Thymus (tissue), 14 donors: ENCODE measurements around the gene ADORA2A. TPM values are rescaled to one million over a fixed set of nuclear protein-coding genes. Genes with fewer than 3 reads are reported as not detected.
A peak's percentile ranks its signal among the peaks of the same experiment; 100 is the strongest.

Source experiments
- DNase-seq, 9 donors: peaks; one replicate each; pipeline ENCODE4 v3.0.0-alpha.2; 2013; ENCODE audit warnings: low spot score in 9 of 9, low read depth in 6 of 9, missing footprints in 1 of 9
- H3K27ac ChIP-seq, 2 donors: one replicate each; pipeline ENCODE4 v1.5.1; 2013; ENCODE audit warnings: control low read depth in 1 of 2, low read depth in 1 of 2, low read length in 1 of 2, mild to moderate bottlenecking in 1 of 2, moderate library complexity in 1 of 2
- H3K27me3 ChIP-seq, 2 donors: one replicate each; pipeline ENCODE4 v1.5.1; 2013; ENCODE audit warnings: low read length in 1 of 2; ENCODE audit not compliant: control insufficient read depth in 2 of 2, insufficient read depth in 1 of 2
- H3K36me3 ChIP-seq, 2 donors: one replicate each; pipeline ENCODE4 v1.5.1; 2013; ENCODE audit warnings: low read length in 1 of 2, mild to moderate bottlenecking in 1 of 2, moderate library complexity in 1 of 2; ENCODE audit not compliant: control insufficient read depth in 2 of 2, insufficient read depth in 2 of 2
- H3K4me1 ChIP-seq, 2 donors: one replicate each; pipeline ENCODE4 v1.5.1; 2013; ENCODE audit warnings: low read length in 2 of 2; ENCODE audit not compliant: control insufficient read depth in 2 of 2, insufficient read depth in 2 of 2
- H3K4me3 ChIP-seq, 2 donors: one replicate each; pipeline ENCODE4 v1.5.1; 2013; ENCODE audit warnings: low read length in 2 of 2, control low read depth in 1 of 2, mild to moderate bottlenecking in 1 of 2
- H3K9me3 ChIP-seq, 2 donors: one replicate each; pipeline ENCODE4 v1.5.1; 2013; ENCODE audit warnings: low read length in 1 of 2, mild to moderate bottlenecking in 1 of 2; ENCODE audit not compliant: control insufficient read depth in 2 of 2, insufficient read depth in 1 of 2
- WGBS: extraction: QIAGEN DNeasy Blood & Tissue Kit; methylation state at CpG from one replicate; pipeline ENCODE4 v1.1.7; 2013; 5-methylcytosine and 5-hydroxymethylcytosine counted together
- long read RNA-seq, 10 donors: transcript quantifications; one replicate each; lab custom pipeline, GENCODE V29; 2026
- polyA plus RNA-seq: library from polyadenylated mRNA; stranded (reverse); fragments of 200-250 nt; gene quantifications from one replicate; pipeline ENCODE4 v1.2.3, GENCODE V29; 2013
- total RNA-seq: library from RNA; stranded (reverse); fragments of 120-200 nt; gene quantifications from one replicate; pipeline ENCODE4 v1.2.4, GENCODE V29; 2013
- donor health status: healthy.

The ADORA2A gene
- total RNA-seq (77.4 TPM), polyA plus RNA-seq (21.8 TPM)
- long read RNA-seq, donor 1, partial matches to known transcripts = 0 of 5 reads
- long read RNA-seq, donor 1, other reads (novel, unspliced or antisense) = 0 of 5 reads
- long read RNA-seq, donor 2, transcript ADORA2A-201 (3 exons, 2,569 nt) = major isoform, 23 of 107 reads
- long read RNA-seq, donor 2, transcript ADORA2A-215 (3 exons, 2,630 nt) = minor isoform, 14 of 107 reads
- long read RNA-seq, donor 2, partial matches to known transcripts = 41 of 107 reads
- long read RNA-seq, donor 2, other reads (novel, unspliced or antisense) = 21 of 107 reads
- long read RNA-seq, donor 3, transcript ADORA2A-215 (3 exons, 2,630 nt) = major isoform, 16 of 57 reads
- long read RNA-seq, donor 3, transcript ADORA2A-201 (3 exons, 2,569 nt) = minor isoform, 13 of 57 reads
- long read RNA-seq, donor 3, partial matches to known transcripts = 22 of 57 reads
- long read RNA-seq, donor 3, other reads (novel, unspliced or antisense) = 6 of 57 reads
- long read RNA-seq, donor 4, transcript ADORA2A-201 (3 exons, 2,569 nt) = major isoform, 7 of 17 reads
- long read RNA-seq, donor 4, partial matches to known transcripts = 7 of 17 reads
- long read RNA-seq, donor 4, other reads (novel, unspliced or antisense) = 0 of 17 reads
- long read RNA-seq, donor 5, transcript ADORA2A-201 (3 exons, 2,569 nt) = minor isoform, 13 of 56 reads
- long read RNA-seq, donor 5, transcript ADORA2A-215 (3 exons, 2,630 nt) = major isoform, 19 of 56 reads
- long read RNA-seq, donor 5, partial matches to known transcripts = 0 of 56 reads
- long read RNA-seq, donor 5, other reads (novel, unspliced or antisense) = 23 of 56 reads
- long read RNA-seq, donor 6, partial matches to known transcripts = 10 of 19 reads
- long read RNA-seq, donor 6, other reads (novel, unspliced or antisense) = 0 of 19 reads
- long read RNA-seq, donor 7, partial matches to known transcripts = 7 of 15 reads
- long read RNA-seq, donor 7, other reads (novel, unspliced or antisense) = 0 of 15 reads
- long read RNA-seq, donor 8, transcript ADORA2A-201 (3 exons, 2,569 nt) = minor isoform, 5 of 18 reads
- long read RNA-seq, donor 8, transcript ADORA2A-215 (3 exons, 2,630 nt) = major isoform, 7 of 18 reads
- long read RNA-seq, donor 8, partial matches to known transcripts = 0 of 18 reads
- long read RNA-seq, donor 8, other reads (novel, unspliced or antisense) = 0 of 18 reads
- long read RNA-seq, donor 9, partial matches to known transcripts = 0 of 8 reads
- long read RNA-seq, donor 9, other reads (novel, unspliced or antisense) = 0 of 8 reads
- long read RNA-seq, donor 10, transcript ADORA2A-201 (3 exons, 2,569 nt) = major isoform, 5 of 14 reads
- long read RNA-seq, donor 10, partial matches to known transcripts = 0 of 14 reads
- long read RNA-seq, donor 10, other reads (novel, unspliced or antisense) = 0 of 14 reads

GRCh38 chr22:24427500-24428164 lies at the start of gene ADORA2A:
ADORA2A (plus strand) TSS chr22:24427599; CDS start chr22:24433405, 5,806 bp downstream.
- peak; percentile 88 to 98 (median 95) for DNase-seq
- H3K27me3 ChIP-seq = peaks cover 0 to 11% of the 10 kb centered on the region in 2 donors
- H3K4me3 ChIP-seq = peak within 1 kb of the TSS; percentile 75 to 87
- H3K36me3 ChIP-seq = peaks cover 6 to 15% of the 10 kb centered on the region in 2 donors
- peaks cover 55 to 87% of the 10 kb centered on the region in 2 donors for H3K4me1 ChIP-seq
- H3K9me3 ChIP-seq = peaks cover 0 to 4% of the 10 kb centered on the region in 2 donors
- 4% methylated on average over 22 of the region's 22 CpGs for WGBS
- H3K27ac ChIP-seq = peak within 1 kb of the TSS; percentile 98 to 99

DNA sequence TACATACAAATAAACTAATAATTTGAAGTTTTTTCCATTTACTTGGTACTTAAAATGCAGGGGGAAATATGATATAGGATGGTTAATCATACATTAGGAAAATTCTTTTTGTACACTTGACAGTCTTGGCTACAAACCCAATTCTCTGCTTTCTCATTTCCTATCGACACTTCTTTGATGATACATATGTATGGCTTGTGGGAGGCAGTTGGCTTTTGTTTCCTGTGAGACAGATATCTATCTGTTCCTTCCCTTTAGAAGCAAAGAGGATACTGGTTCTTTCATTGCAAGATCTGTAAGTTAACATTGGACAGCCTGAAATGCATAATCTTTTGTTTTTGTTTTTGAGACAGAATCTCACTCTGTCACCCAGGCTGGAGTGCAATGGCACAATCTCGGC lies 47.9 kb upstream of the ADORA2A start:
- 6% methylated on average over 2 of the region's 2 CpGs for WGBS
- no peak overlapping the region for H3K27ac ChIP-seq
- DNase-seq = peak in 6 of 9 donors; percentile 22 to 67 (median 33)
- H3K4me1 ChIP-seq = peaks cover 0 to 13% of the 10 kb centered on the region in 2 donors
- no peaks in the 10 kb centered on the region for H3K27me3 ChIP-seq
- no peaks in the 10 kb centered on the region for H3K9me3 ChIP-seq
- peaks cover 11 to 25% of the 10 kb centered on the region in 2 donors for H3K36me3 ChIP-seq
- no peak overlapping the region for H3K4me3 ChIP-seq

- Histone ChIP-seq H3K36me3 (peaks cover 11 to 21% of the 10 kb centered on the region in 2 donors), H3K27ac (no peak overlapping the region), H3K4me1 (peaks cover 0 to 13% of the 10 kb centered on the region in 2 donors), H3K9me3 (no peaks in the 10 kb centered on the region), H3K4me3 (no peak overlapping the region), H3K27me3 (no peaks in the 10 kb centered on the region)
- DNase-seq = no peak
- WGBS = 93% methylated on average over 7 of the region's 7 CpGs
These were observed 47.0 kb upstream of the ADORA2A start for GRCh38 chr22:24380220-24380904.

DNA sequence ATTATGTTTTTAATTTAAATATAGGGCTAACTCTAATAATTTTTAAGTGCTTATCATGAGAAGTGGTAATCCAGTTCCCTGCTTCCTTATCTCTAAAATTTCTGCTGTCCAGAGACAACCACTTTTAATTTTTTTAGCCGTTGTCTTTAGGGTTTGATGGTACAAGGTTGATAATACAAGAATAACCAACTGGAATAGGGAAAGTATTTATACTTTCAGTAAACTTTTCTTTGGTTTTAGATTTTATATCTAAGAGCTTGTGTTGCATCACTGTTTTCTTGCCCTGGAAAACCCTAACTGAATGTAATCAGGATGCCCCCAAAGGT lies 46.5 kb upstream of the ADORA2A start:
- Histone ChIP-seq H3K27me3 (no peaks in the 10 kb centered on the region), H3K4me3 (no peak overlapping the region), H3K36me3 (peaks cover 7 to 21% of the 10 kb centered on the region in 2 donors), H3K27ac (no peak overlapping the region), H3K9me3 (no peaks in the 10 kb centered on the region), H3K4me1 (peaks cover 0 to 13% of the 10 kb centered on the region in 2 donors)
- DNase-seq = no peak
- WGBS = 93% methylated on average over 1 of the region's 1 CpG

DNA sequence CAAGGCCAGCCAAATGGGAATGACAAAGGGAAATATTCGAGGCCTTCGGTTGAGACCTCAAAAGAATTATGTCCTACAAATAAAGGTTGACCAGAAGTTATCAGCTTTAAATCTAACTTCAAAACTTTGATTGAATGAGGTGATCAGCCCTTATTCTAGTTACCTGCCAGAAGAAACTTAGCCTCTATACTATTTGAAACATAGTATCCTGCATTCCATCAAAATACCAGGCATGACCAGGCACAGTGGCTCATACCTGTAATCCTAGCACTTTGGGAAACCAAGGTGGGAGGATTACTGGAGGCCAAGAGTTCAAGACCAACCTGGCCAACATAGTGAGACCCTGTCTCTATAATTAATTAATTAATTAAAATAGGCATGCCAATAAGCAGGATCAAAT lies 44.3 kb upstream of the ADORA2A start:
- Histone ChIP-seq H3K27me3 (no peaks in the 10 kb centered on the region), H3K9me3 (no peaks in the 10 kb centered on the region), H3K4me3 (no peak overlapping the region), H3K36me3 (peaks cover 0 to 10% of the 10 kb centered on the region in 2 donors), H3K27ac (no peak overlapping the region), H3K4me1 (peaks cover 0 to 13% of the 10 kb centered on the region in 2 donors)
- WGBS = 97% methylated on average over 2 of the region's 2 CpGs
- no peak for DNase-seq

- peaks cover 0 to 4% of the 10 kb centered on the region in 2 donors for H3K36me3 ChIP-seq
- H3K9me3 ChIP-seq = no peaks in the 10 kb centered on the region
- H3K4me1 ChIP-seq = peaks cover 0 to 9% of the 10 kb centered on the region in 2 donors
- H3K4me3 ChIP-seq = no peak overlapping the region
- H3K27ac ChIP-seq = no peak overlapping the region
- 96% methylated on average over 1 of the region's 1 CpG for WGBS
- DNase-seq = no peak
- no peaks in the 10 kb centered on the region for H3K27me3 ChIP-seq
These were observed 43.3 kb upstream of the ADORA2A start for GRCh38 chr22:24384131-24384530.

DNA sequence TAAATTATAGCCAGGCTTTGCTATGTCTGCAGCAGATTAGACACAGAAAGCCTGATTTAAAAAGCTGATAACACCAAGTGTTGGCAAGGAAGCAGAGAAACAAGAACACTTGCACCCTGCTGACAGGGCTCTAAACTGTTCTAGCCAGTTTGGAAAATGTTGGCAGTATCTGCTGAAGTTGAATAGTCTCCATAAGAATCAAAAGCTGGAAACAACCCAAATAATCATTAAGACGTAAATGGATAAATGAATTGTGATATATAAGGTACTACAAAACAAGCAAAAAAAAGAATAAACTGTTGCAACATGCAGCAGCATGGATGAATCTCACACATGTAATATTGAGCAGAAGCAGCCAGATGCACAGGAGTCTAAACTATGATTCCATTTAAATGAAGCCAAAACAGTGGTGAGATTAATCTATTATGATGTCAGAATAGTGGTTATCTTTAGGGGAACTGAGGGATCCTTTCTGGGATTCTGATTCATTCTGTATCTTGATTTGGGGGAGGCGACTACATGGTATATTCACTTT lies 40.4 kb upstream of the ADORA2A start:
- over 99% methylated on average over 2 of the region's 2 CpGs for WGBS
- Histone ChIP-seq H3K27me3 (no peaks in the 10 kb centered on the region), H3K27ac (no peak overlapping the region)

More for the DNA sequence above, 40.4 kb upstream of the ADORA2A start:
- DNase-seq = no peak
- H3K36me3 ChIP-seq = peaks cover 0 to 5% of the 10 kb centered on the region in 2 donors
- no peak overlapping the region for H3K4me3 ChIP-seq
- no peaks in the 10 kb centered on the region for H3K9me3 ChIP-seq
- peaks cover 0 to 7% of the 10 kb centered on the region in 2 donors for H3K4me1 ChIP-seq
